ENCODE measurements around the gene LHFPL2. TPM values are rescaled to one million over a fixed set of nuclear protein-coding genes. Genes with fewer than 3 reads are reported as not detected.
A peak's percentile ranks its signal among the peaks of the same experiment; 100 is the strongest.

LHFPL2 gene
- total RNA-seq, 2 donors from 2014 or later: 46.5 to 59.1 TPM

DNA sequence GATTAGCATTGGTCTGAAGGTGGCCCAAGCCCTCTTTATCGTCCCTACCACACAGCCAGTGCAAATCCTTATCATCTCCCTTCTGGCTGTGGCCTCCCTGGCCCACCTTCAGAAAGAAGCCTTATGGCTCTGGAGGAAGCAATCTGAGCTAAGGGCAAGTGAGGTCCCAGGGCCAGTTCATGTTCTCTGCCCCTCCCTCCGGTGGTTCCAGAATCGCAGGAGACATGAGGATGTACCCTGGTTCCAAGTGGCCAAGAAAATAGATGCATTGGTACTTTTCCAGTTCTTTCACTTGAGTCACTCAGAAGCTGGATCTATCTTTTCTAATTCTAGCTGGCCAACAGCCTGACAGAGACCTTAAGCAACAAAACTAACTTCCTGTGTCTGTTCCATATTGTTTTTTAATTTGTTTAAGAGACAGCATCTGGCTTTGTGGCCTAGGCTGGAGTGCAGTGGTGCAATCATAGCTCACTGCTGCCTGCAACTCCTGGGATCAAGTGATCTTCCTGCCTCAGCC, 60.7 kb downstream of the LHFPL2 start:
- intact Hi-C loops (cut with DNase I, micrococcal nuclease): no loop called here
- DNase-seq (no peak), ATAC-seq (no peak)

DNA sequence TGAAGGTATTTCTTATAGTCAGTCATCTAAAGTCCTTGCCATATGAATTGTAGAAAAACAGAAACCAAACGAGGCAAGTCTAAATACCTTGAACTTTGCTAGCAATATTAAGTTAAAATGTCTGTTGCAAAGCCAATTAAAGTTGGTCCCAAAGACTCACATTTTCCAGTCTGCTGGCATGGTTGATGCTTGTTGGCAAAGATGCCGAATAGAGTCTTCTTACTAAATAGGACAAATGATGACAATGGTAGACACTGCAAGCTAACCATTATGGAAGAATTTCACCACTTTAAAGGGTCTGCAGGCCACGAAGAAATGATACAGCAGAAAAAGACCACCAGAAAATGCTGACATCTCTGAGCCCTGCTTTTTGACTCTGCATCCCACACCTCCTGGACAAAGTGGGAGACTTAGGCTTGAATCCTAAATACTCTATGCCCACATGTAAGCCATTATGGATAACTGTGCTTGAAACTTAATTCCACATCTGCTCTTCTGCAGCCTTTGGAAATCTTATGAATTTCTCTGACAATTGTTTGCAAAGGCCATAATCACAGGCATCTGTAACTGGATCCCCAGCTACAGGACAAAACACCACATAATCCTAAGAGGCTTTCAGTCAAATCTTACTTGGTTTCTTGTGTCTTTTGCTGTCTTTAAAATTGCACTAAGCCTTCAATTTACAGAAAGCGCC, 61.3 kb downstream of the LHFPL2 start:
- intact Hi-C loops (cut with DNase I, micrococcal nuclease): no loop called here
- ATAC-seq: no peak

DNA sequence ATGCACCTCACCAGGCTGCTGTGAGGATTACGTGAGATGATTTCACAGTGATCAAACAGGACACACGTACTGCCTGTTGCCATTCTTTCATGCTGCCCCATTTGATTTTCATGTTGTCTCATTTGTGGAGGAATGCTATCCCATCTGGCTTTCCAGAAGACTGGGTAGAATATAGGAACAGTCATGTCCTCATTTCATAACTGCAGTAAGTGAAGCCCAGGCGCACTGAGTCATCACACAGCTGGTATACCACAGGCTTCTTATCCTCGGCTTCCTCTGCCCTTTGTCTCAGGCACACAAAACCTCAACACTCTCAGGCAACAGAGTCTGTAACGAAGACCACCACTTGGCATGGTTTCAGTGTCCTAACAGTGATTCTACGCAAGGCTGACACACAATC, 62.3 kb downstream of the LHFPL2 start:
- DNase-seq (no peak), ATAC-seq (no peak)
- intact Hi-C loops (cut with DNase I, micrococcal nuclease): no loop called here

More for the DNA sequence above, 61.3 kb downstream of the LHFPL2 start:
- DNase-seq: no peak

DNA sequence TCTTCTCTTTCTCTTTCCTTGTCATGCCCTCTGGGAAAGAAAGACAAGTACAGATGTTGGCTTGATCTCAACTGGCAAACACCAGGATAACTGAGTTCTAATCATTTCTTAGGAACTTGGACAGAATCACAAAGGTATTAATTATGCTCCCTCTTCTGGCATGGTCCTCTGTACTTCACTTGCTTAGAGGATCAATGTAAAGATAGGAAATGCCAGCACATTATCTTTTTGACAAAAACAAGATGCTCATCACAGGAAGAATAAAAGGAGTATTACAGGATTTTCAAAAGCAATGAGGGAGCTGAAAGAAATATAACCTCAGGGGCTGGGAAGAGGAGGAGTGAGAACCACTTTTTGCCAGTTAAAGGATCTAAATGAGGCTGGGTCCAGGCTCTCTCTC, 70.6 kb downstream of the LHFPL2 start:
- DNase-seq: no peak
- intact Hi-C loops (cut with DNase I, micrococcal nuclease): no loop called here
- no peak for ATAC-seq

DNA sequence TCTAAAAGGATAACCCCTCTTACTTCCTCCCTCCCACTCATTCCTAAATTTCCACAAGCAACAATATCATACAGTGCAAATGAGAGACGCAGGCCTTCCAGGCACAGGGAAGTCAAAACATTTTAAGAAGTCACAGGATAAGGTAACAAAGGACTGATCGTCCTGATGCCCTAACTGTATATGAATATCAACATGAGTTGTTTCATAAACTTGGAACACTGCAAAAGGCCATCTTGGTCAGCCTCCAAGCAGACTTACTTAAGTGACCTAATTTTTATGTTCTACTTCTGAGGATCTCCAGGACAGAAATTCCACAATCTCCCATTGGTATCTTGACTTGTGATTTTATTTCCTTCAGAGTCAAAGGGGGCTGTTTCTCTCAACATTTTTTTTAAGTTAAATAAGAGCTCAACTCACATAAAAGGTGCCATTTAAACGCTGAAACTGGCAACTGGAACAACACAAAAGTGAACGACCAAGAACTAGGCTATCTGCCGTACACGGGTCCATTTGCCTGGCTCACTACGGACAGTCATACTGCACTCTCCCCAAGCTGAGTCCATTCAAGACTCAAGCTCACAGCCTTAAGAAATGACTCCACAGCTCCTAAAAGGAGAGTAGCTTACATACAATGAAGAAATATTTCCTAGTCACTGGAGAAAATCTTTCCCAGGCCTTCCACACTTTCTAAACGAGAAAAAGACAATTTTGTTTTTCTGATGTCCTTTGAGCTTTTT, 71.3 kb downstream of the LHFPL2 start:
- intact Hi-C loops (cut with DNase I, micrococcal nuclease): no loop called here
- ATAC-seq (no peak), DNase-seq (no peak)

DNA sequence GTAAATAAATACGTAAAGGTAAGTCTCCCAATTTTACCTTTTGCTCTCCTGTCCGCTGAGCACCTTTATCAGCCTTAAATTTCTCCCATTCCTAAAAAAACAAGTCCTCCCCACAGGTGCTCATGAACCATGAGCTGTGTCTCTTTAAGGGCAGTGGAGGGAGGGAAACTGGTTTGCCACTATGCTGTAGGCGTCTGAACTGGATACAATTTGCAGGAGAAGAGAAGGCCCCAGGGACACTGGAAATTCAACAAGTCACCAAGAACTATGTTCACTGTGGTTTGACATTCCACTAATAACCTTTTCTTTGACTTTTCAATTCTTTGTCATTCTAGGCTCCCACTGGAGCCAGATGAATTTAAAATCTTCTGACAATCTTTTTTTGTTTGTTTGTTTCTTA, 72.2 kb downstream of the LHFPL2 start:
- ATAC-seq (no peak), DNase-seq (no peak)
- intact Hi-C loops (cut with DNase I, micrococcal nuclease): no loop called here

DNA sequence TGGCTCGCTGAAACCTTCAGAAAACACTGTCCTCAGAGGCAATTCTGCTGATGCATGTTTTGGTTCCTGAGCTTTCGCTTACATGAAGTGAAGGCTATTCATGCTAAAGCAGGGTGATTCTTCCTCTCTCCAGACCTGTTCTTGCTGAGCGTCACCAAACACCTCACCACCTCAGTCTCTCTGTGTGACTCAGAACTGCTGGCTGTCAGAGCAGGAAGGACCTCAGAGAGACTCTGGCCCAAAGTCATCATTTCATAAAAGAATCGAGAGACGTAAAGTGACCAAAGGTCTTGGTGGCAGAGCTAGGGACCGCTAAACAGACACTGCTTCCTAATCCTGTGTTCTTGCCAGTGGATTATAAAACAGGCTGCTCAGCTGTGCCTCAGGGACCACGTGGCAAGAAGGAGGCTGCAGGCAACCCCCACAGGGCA, 73.8 kb downstream of the LHFPL2 start:
- DNase-seq: no peak
- ATAC-seq: peak; percentile 73
- intact Hi-C loops (cut with DNase I, micrococcal nuclease): no loop called here

DNA sequence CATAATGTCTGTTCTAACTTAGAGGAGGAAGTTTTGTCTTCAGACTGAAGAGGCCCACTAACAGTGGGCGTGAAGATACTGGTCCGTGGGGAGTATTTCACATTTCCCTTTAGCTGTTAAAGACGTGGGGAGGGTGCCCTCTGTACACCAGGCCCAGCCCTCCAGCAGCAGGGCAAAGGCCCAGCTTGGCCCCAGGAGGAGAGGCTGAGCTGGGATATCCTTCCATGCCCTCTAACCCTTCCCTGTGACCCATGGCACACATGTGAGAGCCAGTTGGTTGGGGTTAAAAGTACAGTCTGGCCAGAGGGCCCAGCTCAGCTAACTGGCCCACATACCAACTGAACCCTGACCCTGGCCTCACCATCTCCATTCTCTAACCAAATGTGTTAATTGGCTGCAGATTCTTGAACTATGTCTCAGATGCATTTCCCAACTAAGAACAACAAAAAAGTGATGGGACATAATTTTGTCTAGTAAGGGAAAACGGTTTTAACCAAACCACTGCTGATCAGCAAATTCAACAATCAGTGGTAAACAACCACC, 74.4 kb downstream of the LHFPL2 start:
- peak; percentile 87 for ATAC-seq

DNA sequence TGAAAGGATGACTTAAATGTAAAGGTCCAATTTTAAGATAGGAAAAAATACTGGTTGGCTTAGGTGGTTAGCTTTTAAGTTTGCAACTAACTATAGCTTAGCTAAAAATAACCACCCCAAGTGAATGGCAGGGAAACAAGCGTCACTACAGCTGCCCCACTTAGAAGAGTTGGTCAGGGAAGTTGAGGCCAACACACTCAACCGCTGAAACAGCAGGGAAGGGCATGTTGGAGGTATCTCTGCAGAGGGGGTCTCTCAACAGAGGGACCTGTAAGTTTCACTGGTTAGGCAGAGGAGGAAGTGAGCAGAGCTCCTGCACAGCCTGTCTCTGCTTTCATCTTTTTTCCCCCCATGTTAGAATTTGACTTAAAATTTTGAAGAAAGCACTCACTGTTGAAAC, 75.3 kb downstream of the LHFPL2 start:
- DNase-seq (no peak), ATAC-seq (no peak)
- intact Hi-C loops (cut with DNase I, micrococcal nuclease): no loop called here

More for the DNA sequence above, 74.4 kb downstream of the LHFPL2 start:
- no peak for DNase-seq
- intact Hi-C loops (cut with DNase I, micrococcal nuclease): no loop called here

DNA sequence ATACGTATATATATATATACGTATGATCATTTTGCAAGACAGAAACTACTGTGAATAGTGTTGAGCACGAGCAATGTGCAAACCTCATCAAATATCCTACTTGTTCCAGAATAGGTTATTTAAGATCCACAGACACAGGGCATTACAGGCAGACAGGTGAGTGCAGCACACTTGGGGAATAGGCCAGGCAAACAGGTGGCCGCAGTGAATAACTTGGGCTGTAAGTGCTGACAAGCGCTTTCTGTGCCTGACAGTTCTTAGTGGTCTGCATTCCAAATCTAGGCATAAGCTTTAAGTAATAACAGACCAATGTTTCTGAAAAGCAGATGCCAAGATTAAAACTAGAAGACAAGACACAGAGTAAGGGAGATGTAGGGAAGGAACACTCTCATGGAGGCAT, 77.9 kb downstream of the LHFPL2 start:
- no peak for DNase-seq
- intact Hi-C loops (cut with DNase I, micrococcal nuclease): no loop called here
- ATAC-seq: no peak

DNA sequence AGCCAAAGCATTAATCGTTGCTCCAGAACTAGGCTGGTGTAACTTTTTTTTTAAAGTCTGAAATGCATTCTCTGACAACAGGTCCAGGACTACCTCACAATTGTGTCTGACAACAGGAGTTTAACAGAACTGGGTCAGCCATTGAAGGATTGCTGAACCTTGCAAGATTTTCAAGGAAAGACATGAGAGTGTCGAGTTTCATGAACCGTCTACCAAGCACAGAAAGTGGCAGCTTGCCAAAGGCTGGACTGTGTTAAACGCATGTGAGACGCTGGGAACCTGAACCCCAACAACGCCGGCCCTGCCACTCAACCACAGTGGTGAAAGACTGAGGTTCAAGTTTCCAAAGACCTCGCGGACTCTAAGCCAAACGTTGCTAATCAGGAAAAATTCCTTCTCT, 79.1 kb downstream of the LHFPL2 start:
- ATAC-seq (no peak), DNase-seq (peak in 1 of 2 donors; percentile 46)
- intact Hi-C loops (cut with DNase I, micrococcal nuclease): no loop called here

DNA sequence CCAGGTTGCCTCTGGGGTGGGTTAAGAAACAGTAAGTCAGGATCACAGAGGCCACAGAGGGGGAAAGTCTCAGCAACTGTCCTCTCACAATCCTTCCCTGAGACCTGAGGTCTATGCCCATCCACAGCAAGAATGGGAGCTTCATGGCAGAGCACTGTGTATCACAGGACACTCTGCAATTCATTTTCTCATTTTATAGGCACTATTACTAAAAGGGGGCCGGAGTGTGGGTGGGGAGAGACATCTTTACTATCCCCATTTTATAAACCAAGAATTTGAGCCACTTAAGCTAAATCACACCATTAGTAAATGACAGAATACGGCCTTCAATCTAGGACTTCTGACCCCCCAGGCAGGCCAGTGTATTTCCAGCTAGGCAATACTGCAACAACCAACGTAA, 79.9 kb downstream of the LHFPL2 start:
- intact Hi-C loops (cut with DNase I, micrococcal nuclease): no loop called here
- ATAC-seq (no peak), DNase-seq (no peak)

DNA sequence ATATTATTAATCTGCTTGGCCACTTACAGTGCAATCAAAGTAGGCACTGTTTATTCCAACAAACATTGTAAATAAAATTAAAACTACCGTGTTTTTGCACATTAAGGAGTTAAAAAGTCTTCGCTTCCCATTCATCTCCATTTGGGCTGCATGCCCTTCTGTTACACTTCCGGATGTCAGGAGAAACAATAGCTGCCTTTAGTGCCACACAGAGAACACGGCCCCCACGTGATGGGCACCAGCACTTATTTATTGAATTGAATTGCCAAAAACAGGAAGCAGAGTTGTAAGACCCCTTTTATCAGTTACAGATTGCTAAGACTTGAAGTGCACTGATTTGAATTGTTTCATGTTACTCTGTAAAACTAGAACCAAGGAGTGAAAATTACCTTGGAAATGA, 80.4 kb downstream of the LHFPL2 start:
- DNase-seq (no peak), ATAC-seq (no peak)

DNA sequence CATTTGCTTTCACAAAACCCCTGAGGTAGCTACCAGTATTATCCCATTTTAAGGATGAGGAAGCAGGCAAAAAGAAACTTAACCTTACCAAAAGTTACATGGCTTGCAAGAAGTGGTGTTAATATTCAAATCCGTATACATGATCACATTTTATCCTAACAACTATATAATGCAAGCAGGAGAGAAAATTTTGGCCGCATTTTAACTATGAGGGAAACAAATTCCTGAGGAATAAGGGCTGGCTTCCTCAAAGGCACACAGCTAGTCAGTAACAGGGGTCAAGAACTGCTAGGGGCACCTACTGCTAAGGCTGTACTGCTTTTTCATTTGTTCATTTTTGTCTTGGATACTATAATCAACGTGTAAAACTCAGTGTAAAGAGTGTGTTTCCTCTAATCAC, 81.0 kb downstream of the LHFPL2 start:
- no peak for ATAC-seq
- intact Hi-C loops (cut with DNase I, micrococcal nuclease): no loop called here
- no peak for DNase-seq

More for the DNA sequence above, 80.4 kb downstream of the LHFPL2 start:
- intact Hi-C loops (cut with DNase I, micrococcal nuclease): no loop called here

DNA sequence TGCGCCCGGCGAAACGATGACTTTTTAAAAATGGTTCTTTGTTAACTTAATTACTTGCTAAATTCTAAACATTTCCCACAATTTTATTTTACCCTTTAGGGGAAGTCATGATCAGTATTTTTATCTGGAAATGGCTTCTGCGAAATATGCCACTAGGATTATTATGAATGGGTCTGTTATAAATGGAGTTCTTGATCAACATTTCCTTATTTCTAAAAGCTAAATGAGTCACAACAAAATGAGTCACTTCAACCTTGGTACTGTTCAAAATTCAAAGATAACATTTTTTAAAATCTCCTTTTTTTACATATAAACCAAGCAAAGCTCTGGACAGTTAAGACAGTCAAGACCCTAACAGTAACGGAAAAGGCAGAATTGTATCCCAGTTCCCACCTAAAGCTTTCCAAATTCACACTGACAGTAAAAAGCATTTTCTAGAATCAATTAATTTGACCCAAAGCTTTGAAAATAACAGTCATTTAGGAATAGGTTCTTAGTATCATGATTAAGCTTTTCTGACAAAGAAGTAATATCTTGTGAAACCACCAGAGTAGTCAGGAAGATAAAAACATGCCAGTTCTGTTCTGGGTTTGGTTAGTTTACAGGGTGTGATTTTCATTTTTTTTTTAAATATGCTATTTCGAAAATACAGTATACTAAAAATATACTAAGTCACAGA, 81.7 kb downstream of the LHFPL2 start:
- DNase-seq (no peak), ATAC-seq (no peak)
- intact Hi-C loops (cut with DNase I, micrococcal nuclease): no loop called here

DNA sequence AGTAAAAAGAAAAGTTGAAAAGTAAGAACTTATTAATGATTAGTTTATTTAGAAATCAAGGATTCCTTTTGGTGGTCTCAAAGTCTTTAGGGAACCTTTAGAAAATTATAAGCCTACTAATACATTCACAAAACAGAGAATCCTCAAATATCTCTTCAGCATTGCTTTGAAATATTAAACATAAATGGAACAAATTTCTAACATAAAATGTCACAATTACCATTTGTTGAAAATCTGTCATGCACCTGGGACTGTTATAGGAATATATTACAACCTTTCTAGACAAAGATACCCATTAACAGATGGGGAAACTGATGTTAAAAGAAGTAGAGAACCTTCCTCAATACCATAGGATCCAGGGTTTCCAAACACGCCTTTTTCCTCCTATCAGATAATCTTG, 83.2 kb downstream of the LHFPL2 start:
- no peak for ATAC-seq
- intact Hi-C loops (cut with DNase I, micrococcal nuclease): no loop called here

DNA sequence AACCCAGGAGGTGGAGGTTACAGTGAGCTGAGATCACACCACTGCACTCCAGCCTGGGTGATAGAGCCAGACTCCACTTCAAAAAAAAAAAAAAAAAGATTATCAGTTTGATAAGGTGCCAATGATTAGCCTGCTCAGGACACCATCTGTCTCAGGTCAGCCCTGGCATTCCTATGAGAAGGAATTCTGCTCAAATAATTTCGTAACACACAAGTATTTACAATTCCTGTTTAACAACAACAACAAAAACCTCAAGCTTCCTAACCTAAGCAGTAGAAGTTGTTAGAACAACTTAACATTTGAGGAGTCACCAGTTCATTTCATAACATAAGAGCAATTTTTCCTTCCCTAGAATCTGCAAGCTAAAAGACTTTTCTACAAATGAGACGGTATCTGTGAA, 85.0 kb downstream of the LHFPL2 start:
- intact Hi-C loops (cut with DNase I, micrococcal nuclease): no loop called here
- ATAC-seq (no peak), DNase-seq (no peak)

More for the DNA sequence above, 83.2 kb downstream of the LHFPL2 start:
- no peak for DNase-seq

DNA sequence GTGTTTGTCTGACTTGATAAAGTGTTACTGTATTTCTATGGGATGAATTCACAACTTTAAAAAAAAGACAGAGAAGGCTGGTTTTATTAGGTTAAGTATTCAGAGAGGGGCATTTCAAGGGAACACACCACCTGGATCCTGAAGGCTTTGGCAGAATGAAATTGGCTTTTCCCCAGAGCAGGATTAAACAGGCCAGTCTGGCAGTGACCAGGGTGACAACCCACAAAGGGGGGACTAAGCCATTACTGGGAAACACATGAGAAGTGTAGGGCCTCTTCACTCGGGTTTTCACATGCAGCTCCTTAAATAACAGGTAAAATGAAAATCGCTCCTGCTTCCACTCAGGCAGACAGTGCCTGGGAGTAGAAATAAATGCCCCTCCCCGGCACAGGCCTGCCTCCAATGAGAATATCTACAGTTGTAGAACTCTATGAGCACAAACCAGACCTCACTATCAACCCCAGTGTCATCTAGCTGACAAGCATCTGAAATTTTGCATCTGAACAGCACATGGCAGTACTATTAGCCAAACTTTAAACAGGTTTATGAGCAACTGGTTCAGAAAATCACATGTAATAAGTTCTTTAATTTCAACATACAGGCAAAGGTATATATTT, 85.8 kb downstream of the LHFPL2 start:
- intact Hi-C loops (cut with DNase I, micrococcal nuclease): no loop called here
- DNase-seq (no peak), ATAC-seq (no peak)

DNA sequence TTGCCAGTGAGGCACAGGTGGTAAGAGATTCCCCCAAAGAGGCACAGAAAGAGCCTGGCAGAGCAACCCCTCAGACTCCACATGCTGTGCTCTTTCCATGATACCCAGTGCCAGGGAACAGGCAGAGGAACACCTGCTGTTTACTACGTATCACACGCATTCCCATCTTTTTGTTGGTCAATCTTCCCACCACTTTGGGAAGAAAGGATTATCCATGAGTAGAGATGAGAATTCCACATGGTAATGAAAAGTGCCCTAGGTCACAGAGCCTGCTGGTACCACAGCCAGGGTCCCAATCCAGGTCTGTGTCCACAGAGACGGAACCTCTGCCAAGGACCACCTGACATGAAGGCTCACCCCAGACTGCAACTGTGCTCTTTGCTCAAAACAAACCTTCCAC, 86.6 kb downstream of the LHFPL2 start:
- no peak for ATAC-seq
- intact Hi-C loops (cut with DNase I, micrococcal nuclease): no loop called here
- DNase-seq: no peak
